K562 (cell line): ENCODE results near the gene MBOAT7.

ENCODE experiments used
- ARNT ChIP-seq, 2 experiments: fragments of 450-650 bp; IDR thresholded peaks; 2 replicates each; pipeline ENCODE4 v1.6.1; 2016; ENCODE audit warnings: mild to moderate bottlenecking in 1 of 2
- BHLHE40 ChIP-seq: IDR thresholded peaks from 2 replicates; pipeline ENCODE4 v1.6.1; 2011; ENCODE audit warnings: low read length, improper control_type of control experiment
- CEBPB ChIP-seq: fragments of 450-650 bp; IDR thresholded peaks from 2 replicates; pipeline ENCODE4 v1.6.1; 2016; ENCODE audit warnings: missing genetic modification characterization, missing compliant biosample characterization
- CTCF ChIP-seq, 3 experiments: IDR thresholded peaks in 2 of 3; conservative IDR thresholded peaks in 1 of 3; 2 replicates each; pipeline ENCODE4 v1.5.1; 2011 to 2012; ENCODE audit warnings: low read length in 3 of 3, mild to moderate bottlenecking in 3 of 3, control low read depth in 2 of 3, improper control_type of control experiment in 1 of 3, inconsistent platforms in 1 of 3, low read depth in 1 of 3, mixed read lengths in 1 of 3, moderate library complexity in 1 of 3; ENCODE audit not compliant: insufficient read depth in 2 of 3
- FOXJ2 ChIP-seq: fragments of 200-800 bp; sonication (Bioruptor generic); IDR thresholded peaks from 2 replicates; pipeline ENCODE4 v1.6.1; 2016; ENCODE audit warnings: missing genetic modification characterization, missing compliant biosample characterization
- HBP1 ChIP-seq: fragments of 450-650 bp; formaldehyde crosslinking; IDR thresholded peaks from 2 replicates; pipeline ENCODE4 v1.4.0; 2022; ENCODE audit warnings: missing genetic modification characterization
- PHF20 ChIP-seq: fragments of 450-650 bp; IDR thresholded peaks from 2 replicates; pipeline ENCODE4 v1.6.1; 2018; ENCODE audit not compliant: partially characterized antibody
- SP1 ChIP-seq: sonication (generic); formaldehyde crosslinking; IDR thresholded peaks from 2 replicates; pipeline ENCODE4 v1.8.1; 2022; ENCODE audit warnings: mild to moderate bottlenecking, missing genetic modification reagents
- ZBTB17 ChIP-seq: fragments of 450-650 bp; formaldehyde crosslinking; IDR thresholded peaks from 2 replicates; pipeline ENCODE4 v1.4.0; 2020; ENCODE audit warnings: mild to moderate bottlenecking
- ZBTB33 ChIP-seq: sonication (generic); formaldehyde crosslinking; IDR thresholded peaks from 2 replicates; pipeline ENCODE4 v1.8.1; 2023; ENCODE audit warnings: mild to moderate bottlenecking, missing genetic modification reagents

GRCh38 chr19:54229146-54229545 is 39.8 kb upstream of the MBOAT7 start:
- TF ChIP-seq CTCF (IDR thresholded peaks at IDR 0.05 in 2 of 3, conservative IDR thresholded peaks at IDR 0.05 in 1 of 3; ENCODE audit: insufficient read depth in 2 of 3, low read depth in 1 of 3, low read length in 3 of 3) = no peak
- TF ChIP-seq PHF20 = no peak
- no peak for TF ChIP-seq ZBTB33
- TF ChIP-seq CEBPB (tag) = no peak
- TF ChIP-seq HBP1 (CRISPR knock-in tag) = no peak
- no peak for TF ChIP-seq BHLHE40
- no peak for TF ChIP-seq ARNT (IDR thresholded peaks at IDR 0.05)
- no peak for TF ChIP-seq SP1 (CRISPR knock-in tag)
- no peak for TF ChIP-seq ZBTB17 (CRISPR knock-in tag)
- no peak for TF ChIP-seq FOXJ2 (tag)
